GM23248 (cell line): ENCODE results near the gene KCTD16.

Experiments used
- EZH2 ChIP-seq: fragments of 200-600 bp; sonication (generic); IDR thresholded peaks from 2 replicates; pipeline ENCODE4 v1.6.1; 2018; ENCODE audit warnings: antibody characterized with exemption, mild to moderate bottlenecking; ENCODE audit not compliant: insufficient read depth, poor library complexity, severe bottlenecking
- EZH2phosphoT487 ChIP-seq: fragments of 200-600 bp; sonication (generic); IDR thresholded peaks from 2 replicates; pipeline ENCODE4 v1.6.1; 2018; ENCODE audit warnings: antibody characterized with exemption, moderate library complexity, mild to moderate bottlenecking, low read depth; ENCODE audit not compliant: insufficient read depth

DNA sequence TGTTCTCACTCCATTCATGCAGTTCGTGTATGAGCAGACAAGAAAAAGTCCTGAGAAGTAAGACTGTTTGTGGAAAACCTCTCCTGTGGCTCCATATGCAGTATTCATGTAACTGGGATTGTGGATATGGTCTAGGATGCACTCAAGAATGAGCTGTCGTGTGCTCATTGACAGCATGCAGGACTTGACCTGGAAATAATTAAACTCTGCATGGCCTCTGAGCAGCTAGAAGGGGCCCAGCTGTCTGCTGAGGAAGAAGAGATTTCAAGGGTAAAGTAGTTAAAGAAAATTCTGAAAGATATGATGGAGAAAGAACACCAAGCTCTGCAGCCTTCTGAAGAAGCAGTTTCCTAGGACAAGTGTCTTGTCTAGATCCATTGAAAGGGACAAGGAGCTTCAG is 89.4 kb downstream of the KCTD16 start:
- TF ChIP-seq EZH2 = no peak
- no peak for TF ChIP-seq EZH2phosphoT487
